Stimulated activated CD8-positive, alpha-beta memory T cell treated with anti-CD3 and anti-CD28 coated beads, Interleukin-15, amount 100 ng/mL, for 1 hour (primary cell): ENCODE measurements around the gene ADARB2.
"Not testable (repeated sequence)": the region's sequence is repeated elsewhere in the genome, so short reads cannot be mapped to it uniquely, and the experiment has no call there.

Source experiments
- DNase-seq: peaks from one replicate; pipeline ENCODE4 v3.0.0-alpha.2; 2020; ENCODE audit warnings: low read depth

The ADARB2 gene

GRCh38 chr10:1491901-1492300, 245.4 kb downstream of the ADARB2 start:
- no peak for DNase-seq

GRCh38 chr10:1489801-1490200, 247.5 kb downstream of the ADARB2 start:
- no peak for DNase-seq

DNA sequence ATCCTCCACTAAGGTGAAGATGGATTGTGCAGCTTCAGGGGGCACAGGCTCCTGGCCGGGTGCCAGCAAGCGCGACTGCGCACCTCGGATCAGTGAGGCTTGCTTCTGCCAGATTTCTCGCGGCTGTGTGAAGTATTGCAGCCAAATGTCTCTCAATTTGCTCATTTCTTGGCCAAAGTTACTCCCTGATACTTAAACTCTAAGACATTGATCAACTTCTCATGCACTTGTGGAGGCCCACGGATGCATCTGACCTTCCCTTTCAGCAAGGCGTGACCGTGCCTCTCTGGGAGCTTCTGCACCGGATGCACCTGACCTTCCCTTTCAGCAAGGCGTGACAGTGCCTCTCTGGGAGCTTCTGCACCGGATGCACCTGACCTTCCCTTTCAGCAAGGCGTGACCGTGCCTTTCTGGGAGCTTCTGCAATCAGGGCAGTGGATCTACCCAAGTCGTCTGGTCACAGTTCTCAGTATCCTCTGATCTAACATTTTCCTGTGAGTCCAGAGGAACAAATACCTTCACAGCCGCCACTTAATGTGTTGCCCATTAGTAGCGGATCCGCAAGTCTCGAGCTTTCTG, 248.3 kb downstream of the ADARB2 start:
- no peak for DNase-seq

DNA sequence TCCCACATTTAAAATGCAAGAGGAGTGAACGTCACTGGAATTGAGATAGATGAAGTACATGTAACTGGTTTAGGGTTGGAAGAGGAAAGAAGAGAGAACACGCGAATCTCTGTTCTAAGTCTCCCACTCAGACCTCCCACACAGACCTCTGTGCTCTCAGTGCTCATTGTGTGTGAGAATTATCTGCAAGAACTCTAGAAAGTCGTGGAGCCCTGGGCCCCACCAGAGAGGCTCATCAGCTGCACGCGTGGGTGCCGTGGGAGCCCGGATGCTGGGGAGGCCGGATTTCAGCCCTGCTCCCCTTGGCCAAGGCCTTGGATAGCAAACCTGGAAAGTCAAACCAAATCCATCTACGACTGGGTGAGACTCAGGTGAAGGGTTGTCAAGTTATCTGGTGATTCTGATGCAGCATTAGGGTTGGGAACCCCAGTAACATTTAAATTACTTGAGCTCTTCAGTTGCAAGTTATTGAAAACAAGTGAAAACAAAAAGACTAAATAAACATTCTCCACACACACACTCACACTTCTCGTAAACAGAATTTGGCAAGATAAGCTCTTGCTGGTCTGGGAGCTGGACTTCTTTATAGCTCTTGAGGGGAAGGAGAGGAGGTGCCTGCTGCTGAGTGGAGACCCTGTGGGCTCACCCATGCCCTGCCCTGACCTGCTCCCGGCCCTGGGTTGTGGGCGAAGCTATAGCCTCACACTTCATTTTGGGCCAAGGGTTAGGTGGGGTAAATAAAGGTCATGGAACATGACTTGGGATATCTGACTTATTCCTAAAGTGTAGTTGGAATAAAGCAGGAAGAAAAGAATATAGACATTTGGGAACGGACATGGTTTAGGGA, 250.3 kb downstream of the ADARB2 start:
- DNase-seq: no peak

DNA sequence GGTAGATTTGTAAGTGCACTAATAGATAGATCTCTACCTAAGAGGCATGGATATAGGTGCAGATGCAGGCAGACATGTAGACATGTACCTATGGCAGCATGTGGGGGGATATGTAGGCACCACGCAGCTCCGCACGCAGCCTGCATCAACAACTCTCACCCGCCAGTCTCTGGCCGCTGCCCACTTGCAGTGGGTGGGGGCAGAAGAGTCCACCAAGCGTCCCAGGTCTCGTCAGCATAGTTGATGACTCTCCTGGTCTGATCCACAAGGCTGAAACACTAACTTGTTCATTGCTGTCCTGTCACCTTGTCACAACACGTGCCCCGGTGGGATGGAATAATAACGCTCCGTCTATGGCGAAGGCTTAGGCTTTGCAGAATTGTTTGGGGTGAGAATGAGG, 252.0 kb downstream of the ADARB2 start:
- no peak for DNase-seq

- no peak for DNase-seq
Observed at GRCh38 chr10:1483826-1484225, 253.5 kb downstream of the ADARB2 start.

DNA sequence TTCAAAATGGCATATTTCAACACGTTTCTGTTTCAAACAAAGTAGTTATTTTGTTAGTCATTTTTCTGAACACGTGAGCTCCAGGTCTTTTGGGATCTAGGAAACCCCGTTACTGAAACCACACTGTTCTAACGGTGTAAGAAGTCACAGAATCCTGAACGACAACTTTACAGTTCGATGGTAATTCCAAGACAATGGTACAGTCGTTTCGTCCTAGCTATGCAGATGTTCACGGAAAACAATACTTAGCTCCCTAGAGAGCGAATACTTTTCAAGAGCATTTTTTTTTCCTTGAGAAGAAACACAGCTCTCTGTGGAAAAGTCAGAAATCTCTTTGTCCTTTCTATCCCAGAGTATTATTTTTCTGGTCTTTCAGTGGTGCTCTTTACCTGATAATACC, 254.1 kb downstream of the ADARB2 start:
- no peak for DNase-seq

GRCh38 chr10:1477578-1477977, 259.7 kb downstream of the ADARB2 start:
- no peak for DNase-seq

- no peak for DNase-seq
Observed at GRCh38 chr10:1476455-1476803, 260.9 kb downstream of the ADARB2 start.

DNA sequence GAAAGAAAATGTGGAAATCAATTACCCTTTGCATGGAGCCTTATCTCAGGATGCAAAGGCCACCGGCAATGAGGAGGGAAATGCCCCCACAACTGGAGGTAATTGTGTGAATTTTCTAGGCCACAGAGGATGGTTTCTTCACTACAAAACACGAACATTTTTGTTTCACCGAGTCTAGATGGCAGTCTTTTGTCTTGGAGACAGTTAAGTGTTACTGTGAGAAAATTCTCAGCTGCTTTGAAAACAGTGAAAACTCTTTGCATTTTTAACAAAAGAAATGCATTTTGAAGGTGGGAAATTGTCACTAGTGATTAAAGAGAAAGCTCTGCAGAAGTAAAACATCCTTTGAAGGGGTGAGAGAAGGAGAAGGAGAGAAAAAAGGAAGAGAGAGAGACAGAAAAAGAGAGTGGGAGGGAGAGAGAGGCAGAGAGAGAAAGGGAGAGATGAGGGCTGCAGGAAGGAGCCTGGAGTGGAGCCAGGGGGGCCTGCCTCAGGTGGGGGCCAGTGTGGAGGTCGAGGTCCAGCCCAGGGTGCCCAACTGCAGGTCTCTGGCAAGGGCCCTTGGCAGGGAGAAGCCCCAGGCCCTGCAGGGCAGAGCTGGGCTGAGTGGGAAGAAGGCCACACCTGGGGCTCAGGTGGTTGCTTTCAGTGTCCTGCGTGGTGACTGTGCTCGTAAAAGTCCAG, 261.4 kb downstream of the ADARB2 start:
- DNase-seq: no peak

- no peak for DNase-seq
Observed at GRCh38 chr10:1475098-1475591, 262.2 kb downstream of the ADARB2 start.

DNA sequence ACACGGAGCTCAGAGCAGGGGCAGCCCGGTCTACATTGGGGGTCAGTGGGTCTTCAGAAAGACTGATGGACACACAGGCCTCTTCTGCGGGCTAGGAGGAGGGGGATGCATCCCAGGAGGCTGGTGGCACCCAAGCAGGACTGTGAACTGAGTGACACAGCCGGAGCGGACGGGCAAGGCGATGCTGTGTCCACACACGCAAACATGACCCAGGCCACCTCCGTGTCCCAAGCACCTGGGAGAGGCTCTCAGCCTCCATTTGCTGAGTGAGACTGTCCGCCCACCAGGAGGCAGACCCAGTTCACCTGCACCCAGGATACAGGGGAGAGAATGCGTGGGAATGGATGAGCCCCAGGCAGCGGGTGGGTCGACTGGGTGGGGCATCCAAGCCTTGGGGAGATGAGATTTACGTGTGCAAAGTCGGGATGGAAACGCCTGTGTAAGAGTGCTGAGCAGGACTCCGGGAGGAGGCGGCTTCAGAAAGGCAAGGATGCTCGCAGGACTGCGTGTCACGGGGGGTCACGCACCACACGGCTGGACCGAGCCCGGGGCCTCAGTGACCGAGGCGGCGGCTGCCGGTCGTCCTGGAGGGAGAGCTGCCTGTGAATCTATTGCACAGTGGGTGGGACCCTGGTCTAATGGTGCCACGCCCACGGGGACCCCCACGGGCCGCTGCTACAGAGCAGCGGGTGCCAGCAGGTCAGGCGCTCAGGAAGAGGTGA, 262.8 kb downstream of the ADARB2 start:
- DNase-seq: no peak

DNA sequence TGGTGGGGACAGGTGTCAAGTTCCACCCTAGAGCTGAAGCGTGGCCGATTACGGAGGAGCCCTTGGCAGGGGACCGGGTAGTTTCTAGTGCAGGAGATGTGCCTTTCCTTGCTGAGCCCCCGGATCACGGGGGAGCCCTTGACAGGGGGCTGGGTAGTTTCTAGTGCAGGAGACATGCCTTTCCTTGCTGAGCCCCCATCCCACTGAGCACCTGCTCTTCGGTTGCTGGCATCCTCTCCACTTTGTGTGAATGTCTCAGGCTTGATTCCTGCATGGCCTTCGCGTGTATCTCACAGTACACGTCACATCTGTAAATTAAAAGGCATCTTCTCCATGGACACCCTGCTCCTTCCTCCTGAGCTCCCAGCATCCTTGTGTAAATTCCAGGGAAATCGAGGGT, 263.5 kb downstream of the ADARB2 start:
- DNase-seq: no peak

- DNase-seq: no peak
Observed at GRCh38 chr10:1472178-1472958, 265.0 kb downstream of the ADARB2 start.

DNA sequence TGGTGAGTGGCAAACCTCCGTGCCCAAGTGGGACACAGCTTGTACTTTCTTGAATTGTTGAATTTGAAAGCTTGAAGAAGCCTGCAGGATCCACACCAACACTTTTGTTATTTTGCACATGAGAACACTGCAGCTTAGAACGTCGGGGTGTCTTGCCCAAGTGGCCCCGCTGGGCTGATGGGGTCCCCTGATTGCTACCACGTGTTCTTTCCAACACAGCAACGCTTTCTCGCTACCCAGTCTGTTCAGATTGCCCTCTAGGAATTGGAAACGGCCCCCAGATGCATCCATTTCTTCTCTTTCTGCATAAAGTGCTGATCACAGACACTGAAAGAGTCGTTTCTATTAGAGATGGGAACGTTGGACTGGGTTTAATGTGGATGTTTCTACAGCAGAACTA, 268.5 kb downstream of the ADARB2 start:
- no peak for DNase-seq

- DNase-seq: no peak
Observed at GRCh38 chr10:1467334-1468076, 269.8 kb downstream of the ADARB2 start.

DNA sequence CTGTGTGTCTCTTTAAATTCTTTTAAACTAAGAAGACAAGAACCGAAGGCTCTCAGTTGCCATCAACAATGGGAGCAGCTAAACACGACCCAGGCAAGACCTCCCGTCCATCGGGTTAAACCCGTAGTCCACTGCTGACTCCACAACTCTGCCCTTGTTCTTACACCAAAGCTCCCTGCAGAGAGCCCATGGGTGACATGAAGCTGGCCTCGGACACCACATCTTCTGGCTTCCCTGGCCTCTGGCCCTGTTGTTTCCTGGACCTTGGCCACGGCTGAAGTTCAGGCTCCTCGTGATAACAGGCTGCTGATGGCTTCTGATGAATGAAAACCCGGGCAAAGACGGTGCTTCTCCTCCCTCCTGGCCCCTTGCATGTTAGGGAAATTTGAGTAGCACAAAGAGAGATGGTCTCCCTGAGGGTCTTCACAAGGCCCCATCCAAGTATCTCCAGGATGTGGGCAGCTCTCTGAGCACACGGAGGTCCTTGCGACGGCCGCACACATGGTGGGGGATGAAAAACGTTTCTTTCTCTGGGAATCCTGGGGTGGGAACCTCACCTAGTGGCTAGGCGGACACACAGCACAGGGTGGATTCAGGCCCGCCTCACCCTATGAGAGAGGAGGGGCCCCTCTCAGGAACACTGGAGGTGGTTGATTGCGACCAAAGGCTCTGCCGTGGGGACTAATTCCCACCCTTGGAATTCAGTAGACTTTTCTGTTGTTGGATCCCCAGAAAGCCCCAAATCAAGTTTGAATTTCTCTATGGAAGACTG, 271.1 kb downstream of the ADARB2 start:
- no peak for DNase-seq

DNA sequence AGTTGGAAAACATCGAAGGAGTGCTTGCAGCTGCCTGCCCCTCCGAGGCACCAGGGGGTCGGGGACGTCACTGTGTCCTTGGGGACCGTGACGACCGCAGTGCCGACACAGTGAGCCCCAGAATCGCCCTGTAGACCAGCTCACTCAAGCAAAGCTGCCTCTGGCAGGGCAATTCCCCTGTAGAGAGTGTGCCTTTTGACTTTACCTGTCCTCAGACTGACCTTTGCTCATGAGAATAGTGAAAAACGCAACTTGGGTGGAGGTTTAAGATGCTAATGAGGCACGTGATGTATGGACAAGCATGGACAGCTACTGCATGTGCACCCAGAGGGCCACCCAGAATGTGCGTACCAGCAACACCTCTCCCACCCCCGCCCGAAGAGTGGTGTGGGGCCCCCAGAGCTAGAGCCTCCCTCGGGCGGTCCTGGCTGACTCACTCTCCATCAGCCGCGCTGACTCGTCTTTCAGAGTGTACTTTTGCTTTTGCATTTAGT, 271.9 kb downstream of the ADARB2 start:
- no peak for DNase-seq

DNA sequence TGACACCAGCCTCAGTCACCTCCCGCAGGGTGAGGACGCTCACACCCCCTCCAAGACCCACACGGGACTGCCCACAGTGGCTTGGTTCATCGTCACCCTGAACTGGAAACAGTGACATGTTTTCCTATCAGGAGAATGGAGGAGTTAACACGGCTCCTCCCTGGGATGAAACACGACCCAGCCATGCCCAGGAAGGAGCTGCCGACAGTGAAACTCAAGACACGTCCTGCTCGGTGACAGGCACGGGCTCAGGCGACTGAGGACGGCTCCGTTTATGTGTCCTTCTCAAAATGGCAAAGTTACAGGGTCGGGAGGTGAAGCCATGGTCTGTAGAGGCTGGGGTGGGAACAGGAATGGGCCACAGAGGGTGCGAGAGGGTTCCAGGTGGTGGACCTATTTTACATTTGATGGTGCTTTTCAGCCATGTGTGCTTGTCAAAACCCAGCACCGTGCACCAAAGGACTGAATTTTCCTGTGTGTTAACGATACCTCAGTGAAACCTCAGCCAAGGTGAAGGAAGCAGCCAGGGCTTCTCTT, 272.4 kb downstream of the ADARB2 start:
- no peak for DNase-seq

DNA sequence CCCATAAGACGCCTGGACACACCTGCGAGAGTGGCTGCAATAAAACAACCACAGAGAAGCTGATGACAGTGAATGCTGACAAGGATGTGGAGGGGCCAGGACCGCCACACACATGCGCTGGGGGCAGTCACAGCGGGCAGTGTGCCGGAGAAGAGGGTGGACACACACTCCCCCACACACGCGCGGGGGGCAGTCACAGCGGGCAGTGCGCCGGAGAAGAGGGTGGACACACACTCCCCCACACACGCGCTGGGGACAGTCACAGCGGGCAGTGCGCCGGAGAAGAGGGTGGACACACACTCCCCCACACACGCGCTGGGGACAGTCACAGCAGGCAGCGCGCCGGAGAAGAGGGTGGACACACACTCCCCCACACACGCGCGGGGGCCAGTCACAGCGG, 273.4 kb downstream of the ADARB2 start:
- DNase-seq: not testable (repeated sequence)
